Measurements from ENCODE around the gene JARID2. TPM values are rescaled to one million over a fixed set of nuclear protein-coding genes. Genes with fewer than 3 reads are reported as not detected.

JARID2 gene
- polyA plus RNA-seq, 1 donor (not counting 4 experiments of a cell fraction or from before 2014, with no cell fraction given) = 11.0 TPM

DNA sequence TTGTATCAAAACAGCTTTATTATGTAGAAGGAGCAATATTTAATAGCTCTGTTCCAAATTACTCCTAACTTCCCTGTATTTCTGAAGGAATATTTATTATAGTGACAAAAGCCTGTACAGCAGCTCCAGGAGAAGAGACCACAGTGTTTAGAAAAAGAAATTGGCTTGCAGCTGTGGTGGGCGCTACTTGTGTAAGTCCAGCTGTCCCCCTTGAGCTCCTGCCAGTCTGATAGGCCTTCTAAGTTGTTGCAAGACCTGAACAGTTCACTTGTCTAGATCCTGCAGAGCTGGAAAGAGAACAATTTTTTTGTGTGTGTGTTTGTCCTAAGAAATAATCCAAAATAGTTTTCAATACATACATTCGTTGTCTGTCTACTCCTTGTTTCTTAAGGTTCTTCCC, 86.6 kb downstream of the JARID2 start:
- TF ChIP-seq, protein P1, sequence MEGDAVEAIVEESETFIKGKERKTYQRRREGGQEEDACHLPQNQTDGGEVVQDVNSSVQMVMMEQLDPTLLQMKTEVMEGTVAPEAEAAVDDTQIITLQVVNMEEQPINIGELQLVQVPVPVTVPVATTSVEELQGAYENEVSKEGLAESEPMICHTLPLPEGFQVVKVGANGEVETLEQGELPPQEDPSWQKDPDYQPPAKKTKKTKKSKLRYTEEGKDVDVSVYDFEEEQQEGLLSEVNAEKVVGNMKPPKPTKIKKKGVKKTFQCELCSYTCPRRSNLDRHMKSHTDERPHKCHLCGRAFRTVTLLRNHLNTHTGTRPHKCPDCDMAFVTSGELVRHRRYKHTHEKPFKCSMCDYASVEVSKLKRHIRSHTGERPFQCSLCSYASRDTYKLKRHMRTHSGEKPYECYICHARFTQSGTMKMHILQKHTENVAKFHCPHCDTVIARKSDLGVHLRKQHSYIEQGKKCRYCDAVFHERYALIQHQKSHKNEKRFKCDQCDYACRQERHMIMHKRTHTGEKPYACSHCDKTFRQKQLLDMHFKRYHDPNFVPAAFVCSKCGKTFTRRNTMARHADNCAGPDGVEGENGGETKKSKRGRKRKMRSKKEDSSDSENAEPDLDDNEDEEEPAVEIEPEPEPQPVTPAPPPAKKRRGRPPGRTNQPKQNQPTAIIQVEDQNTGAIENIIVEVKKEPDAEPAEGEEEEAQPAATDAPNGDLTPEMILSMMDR (optimal IDR thresholded peaks at IDR 0.05 in 1 of 3, IDR thresholded peaks at IDR 0.05 in 1 of 3, conservative IDR thresholded peaks at IDR 0.05 in 1 of 3; ENCODE audit: extremely low read depth in 1 of 3, insufficient read depth in 2 of 3, low read length in 3 of 3) = no peak
- TF ChIP-seq EZH2 (IDR thresholded peaks at IDR 0.05; ENCODE audit: low read length) = no peak
- H3K27me3 ChIP-seq (ENCODE audit: control insufficient read depth, extremely low read depth, insufficient read depth, low read length) = no peaks in the 10 kb centered on the region
- no peak overlapping the region for H3K9ac ChIP-seq (ENCODE audit: control insufficient read depth, extremely low read depth, insufficient read depth, low read length)
- no peak overlapping the region for H2AFZ ChIP-seq (ENCODE audit: control insufficient read depth, low read length)
- H3K4me3 ChIP-seq (ENCODE audit: control insufficient read depth in 2 of 3, extremely low read depth in 1 of 3, insufficient read depth in 2 of 3, low read depth in 1 of 3, low read length in 3 of 3) = no peak overlapping the region
- H3K9me1 ChIP-seq (ENCODE audit: control insufficient read depth, extremely low read depth, insufficient read depth, low read length) = peaks cover 10% of the 10 kb centered on the region
- no peak overlapping the region for H3K27ac ChIP-seq (ENCODE audit: control insufficient read depth, insufficient read depth, low read length)
- H3K79me2 ChIP-seq (ENCODE audit: control insufficient read depth, insufficient read depth, low read length) = peaks cover 92% of the 10 kb centered on the region
- DNase-seq (ENCODE audit: low read depth, low spot score) (no peak), FAIRE-seq (no peak)
- no peak overlapping the region for H3K4me2 ChIP-seq (ENCODE audit: control insufficient read depth, extremely low read depth, insufficient read depth, low read depth, low read length)
- dilution Hi-C loops (cut with MboI; ENCODE audit: extremely low pct_ligation_motif_present, low sequenced_read_pairs) = no loop called here
- no peaks in the 10 kb centered on the region for H3K36me3 ChIP-seq (ENCODE audit: control insufficient read depth in 2 of 2, extremely low read depth in 1 of 2, insufficient read depth in 2 of 2, low read length in 2 of 2)
- H3K9me3 ChIP-seq (ENCODE audit: control insufficient read depth, low read depth, low read length) = no peaks in the 10 kb centered on the region
- peaks cover 31% of the 10 kb centered on the region for H3K4me1 ChIP-seq (ENCODE audit: control insufficient read depth, extremely low read depth, insufficient read depth, low read length)
- H4K20me1 ChIP-seq (ENCODE audit: control insufficient read depth, extremely low read depth, insufficient read depth, low read length) = peaks cover 18% of the 10 kb centered on the region

DNA sequence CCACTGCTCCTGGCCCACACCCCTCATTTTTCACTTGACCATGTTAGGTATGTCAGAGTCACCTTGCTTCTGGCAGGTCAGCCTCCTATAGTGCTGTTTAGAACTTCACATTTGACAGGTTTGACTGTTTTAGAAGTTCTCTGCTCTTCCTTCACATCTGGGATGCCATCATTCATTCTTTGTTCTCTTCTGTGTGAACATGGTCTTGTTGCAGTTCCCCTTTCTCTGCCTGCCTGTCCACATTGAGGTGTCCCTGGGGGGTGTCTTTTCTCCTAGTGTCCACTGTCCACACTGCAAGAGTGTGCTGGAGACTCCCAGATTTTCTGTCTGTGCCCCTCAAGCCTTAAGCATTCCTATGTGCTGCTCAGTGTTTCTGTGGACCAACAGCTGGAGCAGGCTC, 89.5 kb downstream of the JARID2 start:
- Histone ChIP-seq H3K9ac (ENCODE audit: control insufficient read depth, extremely low read depth, insufficient read depth, low read length) (no peak overlapping the region), H4K20me1 (ENCODE audit: control insufficient read depth, extremely low read depth, insufficient read depth, low read length) (peaks cover 16% of the 10 kb centered on the region), H2AFZ (ENCODE audit: control insufficient read depth, low read length) (no peak overlapping the region), H3K27me3 (ENCODE audit: control insufficient read depth, extremely low read depth, insufficient read depth, low read length) (no peaks in the 10 kb centered on the region), H3K79me2 (ENCODE audit: control insufficient read depth, insufficient read depth, low read length) (peaks cover 91% of the 10 kb centered on the region), H3K4me2 (ENCODE audit: control insufficient read depth, extremely low read depth, insufficient read depth, low read depth, low read length) (no peak overlapping the region), H3K9me1 (ENCODE audit: control insufficient read depth, extremely low read depth, insufficient read depth, low read length) (peaks cover 3% of the 10 kb centered on the region), H3K27ac (ENCODE audit: control insufficient read depth, insufficient read depth, low read length) (no peak overlapping the region), H3K4me1 (ENCODE audit: control insufficient read depth, extremely low read depth, insufficient read depth, low read length) (peaks cover 10% of the 10 kb centered on the region), H3K4me3 (ENCODE audit: control insufficient read depth in 2 of 3, extremely low read depth in 1 of 3, insufficient read depth in 2 of 3, low read depth in 1 of 3, low read length in 3 of 3) (no peak overlapping the region), H3K9me3 (ENCODE audit: control insufficient read depth, low read depth, low read length) (no peaks in the 10 kb centered on the region), H3K36me3 (ENCODE audit: control insufficient read depth in 2 of 2, extremely low read depth in 1 of 2, insufficient read depth in 2 of 2, low read length in 2 of 2) (no peaks in the 10 kb centered on the region)
- no peak for FAIRE-seq
- TF ChIP-seq EZH2 (IDR thresholded peaks at IDR 0.05; ENCODE audit: low read length) = no peak
- TF ChIP-seq, protein P1 (optimal IDR thresholded peaks at IDR 0.05 in 1 of 3, IDR thresholded peaks at IDR 0.05 in 1 of 3, conservative IDR thresholded peaks at IDR 0.05 in 1 of 3; ENCODE audit: extremely low read depth in 1 of 3, insufficient read depth in 2 of 3, low read length in 3 of 3) = no peak
- DNase-seq (ENCODE audit: low read depth, low spot score) = no peak
- dilution Hi-C loops (cut with MboI; ENCODE audit: extremely low pct_ligation_motif_present, low sequenced_read_pairs) = no loop called here

All from keratinocyte (primary cell).